Stimulated activated CD4-positive, alpha-beta T cell treated with anti-CD3 and anti-CD28 coated beads, TNF-alpha, amount 100 ng/mL, for 4 hours (primary cell): ENCODE measurements around the gene ESR1.

Experiments used
- DNase-seq, 3 experiments: peaks; one replicate each; pipeline ENCODE4 v3.0.0-alpha.2; 2020; ENCODE audit warnings: low read depth in 3 of 3

Gene ESR1

DNA sequence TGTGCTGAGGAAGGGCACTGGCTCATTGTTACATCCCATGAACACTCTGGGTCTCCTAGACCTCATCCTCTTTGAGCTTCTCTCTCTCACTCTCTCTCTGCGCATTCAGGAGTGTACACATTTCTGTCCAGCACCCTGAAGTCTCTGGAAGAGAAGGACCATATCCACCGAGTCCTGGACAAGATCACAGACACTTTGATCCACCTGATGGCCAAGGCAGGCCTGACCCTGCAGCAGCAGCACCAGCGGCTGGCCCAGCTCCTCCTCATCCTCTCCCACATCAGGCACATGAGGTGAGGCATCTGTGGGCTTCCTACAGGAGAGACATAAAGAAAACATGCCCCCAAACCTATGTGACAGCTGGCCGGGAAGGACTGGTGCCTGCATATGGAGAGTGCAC is 286.8 kb downstream of the ESR1 start:
- no peak for DNase-seq

DNA sequence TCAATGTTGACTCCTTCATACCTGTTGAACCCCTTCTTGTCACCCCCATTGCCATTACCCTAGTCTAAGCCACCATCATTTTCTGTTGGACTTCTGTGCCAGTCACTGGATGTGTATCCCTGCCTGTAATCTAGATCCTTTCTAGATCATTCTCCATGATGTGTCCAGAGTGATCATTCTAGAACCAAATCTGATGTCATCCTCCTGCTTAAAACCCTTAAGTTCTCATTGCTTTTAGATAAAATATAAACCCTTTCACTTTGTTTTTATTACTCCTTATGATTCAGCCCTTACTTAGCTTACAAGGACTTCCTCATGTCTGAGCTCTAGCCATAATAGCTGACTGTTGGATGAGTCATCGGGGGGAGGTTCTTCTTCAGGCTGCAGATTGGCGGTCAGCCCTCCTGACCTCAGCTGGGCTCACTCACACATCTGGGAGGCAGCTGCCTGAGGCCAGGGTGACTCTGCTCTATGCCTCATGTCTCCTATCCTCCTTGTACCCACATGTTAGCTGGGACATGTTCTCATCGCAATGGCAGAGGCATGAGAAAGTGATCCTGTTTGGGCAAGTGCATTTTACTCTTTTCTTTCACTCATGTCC is 287.6 kb downstream of the ESR1 start:
- DNase-seq = no peak

DNA sequence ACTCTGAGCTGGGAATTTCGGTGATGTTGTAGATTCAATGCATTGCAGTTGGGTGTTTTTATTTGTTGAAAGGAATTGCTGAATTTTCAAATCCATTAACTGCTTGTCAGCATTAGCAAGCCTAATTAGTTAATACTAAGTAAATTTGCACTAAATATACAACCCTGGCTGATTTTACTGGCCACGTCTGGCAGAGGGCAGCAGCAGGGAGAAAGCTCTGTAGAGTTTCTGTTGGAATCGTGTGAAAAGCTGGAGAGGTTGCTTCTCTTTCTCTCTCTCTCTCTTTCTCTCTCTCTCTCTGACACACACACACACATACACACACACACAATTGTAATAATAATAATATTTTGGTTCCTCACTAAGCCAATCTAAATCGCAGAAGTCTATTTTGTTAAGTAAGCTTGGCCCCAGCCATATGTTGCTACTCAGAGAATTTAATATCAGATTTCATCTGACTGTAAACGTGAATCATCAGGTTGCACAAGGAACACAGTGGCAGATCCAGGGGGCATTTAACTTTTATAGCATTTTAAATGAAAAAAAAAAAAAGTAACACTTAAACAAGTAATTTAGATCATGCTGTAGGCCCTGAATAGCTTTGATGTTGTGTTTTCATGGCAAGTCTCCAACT is 289.5 kb downstream of the ESR1 start:
- no peak for DNase-seq

DNA sequence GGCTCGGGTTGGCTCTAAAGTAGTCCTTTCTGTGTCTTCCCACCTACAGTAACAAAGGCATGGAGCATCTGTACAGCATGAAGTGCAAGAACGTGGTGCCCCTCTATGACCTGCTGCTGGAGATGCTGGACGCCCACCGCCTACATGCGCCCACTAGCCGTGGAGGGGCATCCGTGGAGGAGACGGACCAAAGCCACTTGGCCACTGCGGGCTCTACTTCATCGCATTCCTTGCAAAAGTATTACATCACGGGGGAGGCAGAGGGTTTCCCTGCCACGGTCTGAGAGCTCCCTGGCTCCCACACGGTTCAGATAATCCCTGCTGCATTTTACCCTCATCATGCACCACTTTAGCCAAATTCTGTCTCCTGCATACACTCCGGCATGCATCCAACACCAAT is 291.2 kb downstream of the ESR1 start:
- no peak for DNase-seq

DNA sequence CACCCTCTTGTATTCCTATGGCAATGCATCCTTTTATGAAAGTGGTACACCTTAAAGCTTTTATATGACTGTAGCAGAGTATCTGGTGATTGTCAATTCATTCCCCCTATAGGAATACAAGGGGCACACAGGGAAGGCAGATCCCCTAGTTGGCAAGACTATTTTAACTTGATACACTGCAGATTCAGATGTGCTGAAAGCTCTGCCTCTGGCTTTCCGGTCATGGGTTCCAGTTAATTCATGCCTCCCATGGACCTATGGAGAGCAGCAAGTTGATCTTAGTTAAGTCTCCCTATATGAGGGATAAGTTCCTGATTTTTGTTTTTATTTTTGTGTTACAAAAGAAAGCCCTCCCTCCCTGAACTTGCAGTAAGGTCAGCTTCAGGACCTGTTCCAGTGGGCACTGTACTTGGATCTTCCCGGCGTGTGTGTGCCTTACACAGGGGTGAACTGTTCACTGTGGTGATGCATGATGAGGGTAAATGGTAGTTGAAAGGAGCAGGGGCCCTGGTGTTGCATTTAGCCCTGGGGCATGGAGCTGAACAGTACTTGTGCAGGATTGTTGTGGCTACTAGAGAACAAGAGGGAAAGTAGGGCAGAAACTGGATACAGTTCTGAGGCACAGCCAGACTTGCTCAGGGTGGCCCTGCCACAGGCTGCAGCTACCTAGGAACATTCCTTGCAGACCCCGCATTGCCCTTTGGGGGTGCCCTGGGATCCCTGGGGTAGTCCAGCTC is 292.1 kb downstream of the ESR1 start:
- DNase-seq = no peak

DNA sequence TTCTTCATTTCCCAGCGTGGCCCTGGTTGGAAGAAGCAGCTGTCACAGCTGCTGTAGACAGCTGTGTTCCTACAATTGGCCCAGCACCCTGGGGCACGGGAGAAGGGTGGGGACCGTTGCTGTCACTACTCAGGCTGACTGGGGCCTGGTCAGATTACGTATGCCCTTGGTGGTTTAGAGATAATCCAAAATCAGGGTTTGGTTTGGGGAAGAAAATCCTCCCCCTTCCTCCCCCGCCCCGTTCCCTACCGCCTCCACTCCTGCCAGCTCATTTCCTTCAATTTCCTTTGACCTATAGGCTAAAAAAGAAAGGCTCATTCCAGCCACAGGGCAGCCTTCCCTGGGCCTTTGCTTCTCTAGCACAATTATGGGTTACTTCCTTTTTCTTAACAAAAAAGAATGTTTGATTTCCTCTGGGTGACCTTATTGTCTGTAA is 292.7 kb downstream of the ESR1 start:
- no peak for DNase-seq

DNA sequence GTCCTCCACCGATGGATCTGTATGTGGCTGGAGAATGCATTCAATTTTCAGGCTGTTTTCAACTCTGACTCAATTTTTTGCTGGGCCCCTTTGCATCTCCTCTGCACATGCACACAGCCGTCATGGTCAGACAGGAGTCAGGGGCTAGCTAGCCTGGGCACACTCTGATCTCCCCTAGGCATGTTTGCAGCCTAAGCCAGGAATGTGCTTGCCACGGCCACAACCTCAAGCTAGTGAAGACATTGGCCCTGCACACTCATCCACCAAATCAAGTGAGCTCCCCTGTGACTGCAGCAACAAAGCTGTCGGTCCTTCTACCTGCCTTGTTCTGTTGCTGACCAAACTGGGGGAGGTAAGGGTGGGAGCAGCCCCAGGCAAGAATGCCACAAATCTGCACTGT is 300.5 kb downstream of the ESR1 start:
- DNase-seq = no peak

DNA sequence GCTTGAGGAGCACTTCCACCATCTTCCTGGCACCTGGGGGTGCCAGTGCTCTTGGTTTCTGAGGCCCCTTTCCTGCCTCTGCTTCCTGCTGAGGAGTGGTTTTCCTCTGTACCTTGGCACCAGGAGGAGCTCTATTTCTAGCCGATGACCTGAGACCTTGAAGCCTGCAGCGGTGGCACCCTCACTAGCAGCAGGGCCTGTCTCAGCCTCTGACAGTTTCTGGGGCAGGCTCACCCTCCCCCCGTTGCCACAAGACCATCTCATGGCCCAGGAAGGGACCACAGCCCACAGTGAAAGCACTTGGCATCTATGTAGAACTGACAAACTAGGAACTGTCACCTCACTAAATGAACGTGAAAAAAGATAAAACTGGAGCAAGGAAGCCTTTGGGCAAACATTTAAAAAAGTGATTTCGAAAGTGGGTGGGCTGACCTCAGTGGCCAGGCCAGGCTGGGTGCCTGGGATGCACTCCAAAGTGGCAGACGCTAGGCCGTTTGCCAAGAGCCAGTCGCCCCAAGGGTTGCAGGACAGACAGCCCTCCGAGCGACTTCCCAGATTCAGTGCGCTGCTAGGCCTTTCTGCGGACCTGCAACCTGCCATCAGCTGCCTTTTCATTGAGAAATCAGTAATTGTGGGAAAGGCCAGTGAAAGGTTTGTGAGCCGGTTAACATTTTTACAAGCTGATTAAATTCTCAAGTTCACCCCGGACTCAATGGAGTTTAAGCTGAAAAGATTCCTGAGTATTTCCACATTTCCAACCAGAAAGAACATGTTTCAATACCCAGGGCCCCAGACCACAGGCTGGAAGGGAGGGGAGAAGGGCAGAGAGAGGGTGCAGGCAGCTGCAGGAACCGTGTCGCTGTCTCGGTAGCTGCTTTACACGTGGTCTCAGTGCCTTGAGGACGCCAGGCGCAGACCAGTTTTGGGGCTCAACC is 303.7 kb downstream of the ESR1 start:
- DNase-seq = no peak

DNA sequence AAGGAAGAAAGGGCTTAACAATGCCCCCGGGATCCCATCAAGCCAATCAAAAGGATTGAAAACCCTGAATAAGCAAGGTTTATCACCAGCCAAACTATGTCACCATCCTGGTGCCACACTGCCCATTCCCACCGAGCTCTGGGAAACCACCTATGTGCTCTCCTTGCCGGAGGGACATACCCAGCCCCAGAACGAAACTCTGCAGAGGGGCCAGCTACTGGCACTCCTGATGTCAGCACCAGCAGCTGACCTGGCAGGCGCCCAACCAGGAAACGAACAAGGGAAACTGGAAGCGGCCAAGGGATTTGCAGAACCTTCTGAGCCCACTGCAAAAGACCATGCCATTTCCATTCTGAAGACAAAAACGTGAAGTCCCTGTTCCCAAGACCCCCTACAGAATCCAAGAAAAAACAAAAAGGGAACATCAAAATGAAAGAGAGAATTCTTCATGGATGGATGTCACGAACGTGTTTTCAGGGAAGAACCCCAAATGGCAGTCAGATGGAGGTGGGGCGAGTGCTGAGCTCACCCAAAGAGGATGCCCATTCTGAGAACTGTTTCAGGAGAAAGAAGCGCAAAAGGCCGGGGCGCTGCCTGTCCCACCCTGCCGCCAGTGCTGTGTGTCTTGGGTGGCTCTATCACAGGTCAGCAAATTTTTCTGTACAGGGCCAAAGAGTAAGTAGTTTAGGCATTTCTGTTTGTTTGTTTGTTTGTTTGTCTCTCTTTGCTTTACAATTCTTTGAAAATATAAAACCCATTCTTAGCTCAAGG is 305.2 kb downstream of the ESR1 start:
- DNase-seq = no peak

DNA sequence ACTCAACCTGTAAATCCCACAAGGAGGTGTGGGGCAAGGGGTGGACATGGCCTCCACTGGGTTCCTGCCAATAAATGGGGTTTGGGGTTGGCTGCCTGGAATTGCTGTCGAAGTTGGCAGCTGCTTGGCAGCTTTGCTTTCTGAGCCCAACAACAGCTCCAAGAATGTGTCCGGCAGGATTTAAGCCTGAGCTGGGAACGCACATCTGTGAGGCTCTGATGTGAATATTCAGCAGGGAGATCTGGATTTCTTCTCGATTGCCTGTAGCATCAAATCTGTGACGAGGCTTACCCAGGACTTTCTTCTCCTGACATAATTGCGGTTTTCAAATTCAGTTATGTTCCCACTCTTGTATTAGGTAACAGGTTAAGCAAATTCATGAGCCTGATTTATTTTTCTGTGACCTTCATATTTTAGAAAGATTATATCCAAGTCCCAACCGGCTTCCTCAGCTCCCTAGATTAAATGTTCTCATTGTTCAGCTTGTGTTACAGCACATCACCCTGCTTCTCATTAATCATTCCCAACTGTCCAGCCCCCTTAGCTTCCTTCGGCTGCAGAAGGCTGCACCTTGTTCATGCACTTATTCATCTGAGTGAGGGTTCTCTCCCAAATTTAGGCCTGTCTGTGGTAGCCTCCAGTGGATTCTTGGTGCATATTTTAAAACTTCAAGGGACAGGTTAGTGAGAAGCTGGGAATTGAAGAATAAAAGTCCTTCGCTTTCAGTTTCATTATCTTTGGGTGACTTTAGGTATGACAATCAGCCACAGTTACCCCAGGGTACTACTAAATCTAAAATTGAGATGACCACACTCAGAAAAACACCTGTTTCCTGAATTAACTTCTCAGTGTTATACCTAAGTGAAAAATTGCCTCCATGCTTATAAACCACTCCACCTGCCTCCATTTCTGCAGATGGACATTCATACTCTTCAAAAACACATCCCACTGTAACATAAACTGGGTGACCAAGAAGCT is 310.0 kb downstream of the ESR1 start:
- no peak for DNase-seq

DNA sequence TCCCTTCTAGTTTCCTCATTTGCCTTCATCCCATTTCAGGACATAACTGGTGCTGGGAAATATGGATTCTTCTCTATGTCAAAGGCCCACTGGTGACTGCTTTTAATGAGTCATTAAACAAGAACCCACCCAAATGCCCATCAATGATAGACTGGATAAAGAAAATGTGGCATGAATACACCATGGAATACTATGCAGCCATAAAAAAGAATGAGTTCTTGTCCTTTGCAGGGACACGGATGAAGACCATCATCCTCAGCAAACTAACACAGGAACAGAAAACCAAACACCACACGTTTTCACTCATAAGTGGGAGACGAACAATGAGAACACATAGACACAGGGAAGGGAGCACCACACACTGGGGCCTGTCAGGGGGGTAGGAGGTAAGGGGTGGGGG is 310.7 kb downstream of the ESR1 start:
- DNase-seq = no peak

DNA sequence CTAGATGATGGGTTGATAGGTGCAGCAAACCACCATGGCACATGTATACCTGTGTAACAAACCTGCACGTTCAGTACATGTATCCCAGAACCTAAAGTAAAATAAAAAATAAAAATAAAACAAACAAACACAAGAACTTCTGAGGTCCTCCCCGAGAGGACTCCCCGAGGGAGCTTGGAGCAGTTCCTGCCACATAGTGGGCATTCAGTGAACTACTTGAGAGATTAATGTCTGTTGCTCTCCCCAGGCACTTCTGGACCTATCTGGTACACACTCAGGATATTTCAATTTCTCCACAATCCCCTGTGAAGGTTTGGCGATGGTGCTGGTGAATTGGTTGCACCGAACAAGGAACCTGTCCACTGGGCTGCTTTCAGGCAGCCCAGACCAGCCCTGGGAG is 311.2 kb downstream of the ESR1 start:
- no peak for DNase-seq

DNA sequence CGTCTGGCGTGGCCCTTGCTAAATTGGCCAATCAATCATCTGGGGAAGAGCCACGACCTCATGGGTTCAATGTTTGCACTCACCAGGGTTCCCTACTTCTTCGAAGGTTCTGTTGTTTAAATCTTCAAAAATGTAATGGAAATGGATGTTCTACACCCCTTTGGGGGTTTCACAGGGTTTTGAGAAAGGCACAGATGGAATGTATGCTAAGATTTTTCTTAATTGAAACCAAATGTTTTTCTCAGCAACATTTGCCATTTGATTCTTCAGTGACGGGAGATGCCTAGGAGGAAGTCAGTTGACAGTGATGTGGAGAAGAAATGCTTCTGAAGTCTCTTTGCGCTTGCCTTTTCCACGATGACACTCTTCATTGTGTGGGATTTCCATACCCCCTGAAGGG is 312.3 kb downstream of the ESR1 start:
- no peak for DNase-seq

DNA sequence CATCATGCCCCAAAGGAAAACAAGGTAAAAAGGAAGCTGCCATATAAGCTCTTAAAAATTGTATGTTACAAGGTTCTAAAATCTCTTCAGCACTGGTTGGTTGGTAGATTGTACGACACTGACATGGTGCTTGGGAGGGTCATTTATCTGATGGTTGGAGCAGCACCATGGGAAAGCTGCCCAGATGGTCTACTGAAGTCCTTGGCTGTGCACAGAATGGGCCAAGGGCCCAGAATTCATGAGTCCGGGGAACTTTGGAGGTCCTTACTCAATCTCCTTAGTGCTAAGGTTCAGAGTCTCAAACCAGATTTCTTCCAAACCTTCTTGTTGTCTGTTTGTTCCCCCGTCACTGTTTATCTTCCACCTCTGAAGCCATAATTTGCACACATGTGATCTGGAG is 314.4 kb downstream of the ESR1 start:
- no peak for DNase-seq

DNA sequence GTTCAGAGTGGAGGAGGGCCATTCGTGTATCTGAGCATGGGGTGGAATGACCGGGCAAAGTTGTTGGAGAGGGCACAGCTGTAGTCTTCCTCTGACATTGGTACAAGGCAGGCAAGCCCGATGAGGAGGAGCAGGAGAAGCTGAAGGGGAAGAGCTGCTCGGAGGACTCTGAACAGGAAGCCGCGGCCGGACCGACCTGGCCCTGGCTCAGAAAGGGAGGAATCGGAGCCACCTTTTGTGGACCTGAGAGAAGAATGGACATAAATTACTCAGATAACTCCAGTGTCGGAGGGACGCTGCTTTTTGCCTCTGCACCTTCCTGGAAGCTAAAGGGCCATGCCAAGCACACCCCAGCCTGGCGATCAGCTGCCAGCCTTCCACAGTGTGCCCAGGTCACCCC is 315.0 kb downstream of the ESR1 start:
- DNase-seq = no peak

DNA sequence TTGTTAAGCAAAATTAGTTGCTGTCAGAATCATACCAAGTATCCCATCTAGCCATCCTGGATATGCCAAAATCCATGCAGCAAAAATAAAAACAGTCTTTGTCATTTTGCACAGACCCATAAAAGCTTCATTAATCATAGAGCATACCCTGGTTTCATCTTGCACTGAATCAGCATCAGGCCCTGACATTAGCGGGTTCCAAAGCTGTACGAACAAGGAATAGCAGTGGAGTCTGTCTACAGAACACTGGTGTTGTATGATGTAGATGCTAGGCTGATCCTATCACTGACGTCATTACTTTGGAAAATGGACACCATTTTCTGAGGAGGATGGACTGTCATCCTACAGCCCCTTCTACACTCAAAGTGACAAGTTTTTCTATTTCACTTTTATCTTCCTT is 315.6 kb downstream of the ESR1 start:
- DNase-seq = no peak

DNA sequence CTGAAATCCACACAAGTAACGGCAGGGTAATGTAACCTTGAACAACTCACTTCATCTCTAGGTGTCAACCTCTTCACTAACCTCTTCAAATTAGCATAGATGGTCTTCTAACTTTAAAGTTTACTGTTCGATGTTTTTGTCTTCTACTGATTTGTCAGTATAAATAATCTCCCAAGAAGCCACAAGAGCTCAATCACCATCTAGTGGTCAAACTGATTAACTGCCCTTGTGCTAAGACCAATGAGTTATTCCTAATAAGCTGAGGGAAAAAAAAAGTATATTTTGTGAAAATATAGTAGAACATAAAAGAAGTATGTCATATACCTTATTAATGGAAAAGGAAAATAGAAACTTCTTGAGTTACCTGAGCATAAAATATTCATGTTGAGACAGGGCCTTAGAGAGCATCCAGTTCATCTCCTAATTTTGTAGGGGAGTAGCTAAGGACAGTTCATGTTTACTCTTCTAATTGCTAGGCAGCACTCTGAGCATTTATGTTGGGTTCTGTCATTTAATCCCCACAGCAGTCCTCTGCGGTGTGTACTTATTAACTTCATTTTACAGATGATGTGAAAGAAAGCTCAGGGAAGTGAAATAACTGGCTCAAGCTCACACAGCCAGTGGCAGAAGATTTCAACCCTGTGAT is 317.1 kb downstream of the ESR1 start:
- no peak for DNase-seq

DNA sequence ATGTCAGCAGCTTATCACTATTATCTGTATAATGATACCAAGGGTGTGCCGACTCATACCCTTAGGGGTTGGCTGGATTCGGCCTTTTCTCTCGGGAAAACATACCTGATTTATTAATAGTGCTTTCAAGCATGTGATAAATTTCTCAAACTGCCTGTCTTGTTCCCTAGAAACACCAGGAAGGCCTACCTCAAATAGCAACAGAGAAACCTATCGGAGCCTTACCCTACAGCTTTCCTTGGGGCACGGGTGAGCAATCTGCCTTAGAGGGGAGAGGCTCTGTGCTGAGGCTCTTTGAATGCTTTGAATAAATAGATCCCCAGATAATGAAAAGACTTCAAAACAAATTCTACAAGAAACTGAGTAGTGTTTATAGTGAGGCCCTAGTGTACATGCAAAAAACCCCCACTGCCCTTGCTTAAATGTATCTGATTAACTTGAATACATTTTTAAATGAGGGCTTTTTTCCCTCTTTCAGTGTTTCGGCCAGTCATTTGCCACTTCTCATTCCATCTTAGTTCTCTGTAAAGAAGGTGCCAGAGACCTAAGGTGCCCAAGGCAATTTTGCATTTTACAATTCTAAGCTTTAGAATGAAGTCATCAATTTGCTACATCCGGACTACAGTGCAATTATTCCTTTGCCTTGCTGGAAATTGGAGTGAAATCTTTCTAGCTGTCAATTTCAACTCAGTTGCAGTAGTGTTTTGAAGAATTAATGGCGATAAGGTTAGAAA is 320.1 kb downstream of the ESR1 start:
- DNase-seq = no peak

DNA sequence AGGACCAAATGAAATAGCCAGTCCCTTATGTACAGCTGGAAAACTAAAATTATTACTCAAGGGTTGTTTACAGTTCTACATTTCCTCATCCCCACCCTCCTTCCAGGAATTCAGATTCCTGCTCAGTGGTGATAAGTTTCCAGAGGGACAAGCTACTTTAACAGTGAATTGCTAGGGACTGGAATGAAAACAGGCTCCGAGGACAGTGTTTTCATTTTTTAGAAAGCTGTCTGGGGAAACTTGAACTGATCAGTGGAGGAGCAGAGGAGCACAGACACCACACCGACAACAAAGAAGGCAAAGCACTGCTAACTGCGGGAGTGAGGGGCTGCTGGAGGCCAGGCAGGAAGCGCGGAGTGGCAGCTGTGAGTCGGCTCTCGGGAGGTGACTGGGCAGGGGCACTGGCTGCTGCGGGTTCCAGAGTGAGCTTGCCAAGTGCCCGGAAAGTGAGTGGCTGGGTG is 322.2 kb downstream of the ESR1 start:
- no peak for DNase-seq
